ENCODE results near the gene CHERP. TPM values are rescaled to one million over a fixed set of nuclear protein-coding genes. Genes with fewer than 3 reads are reported as not detected.

Gene CHERP
- total and polyA plus RNA-seq, 2 experiments from 2014 or later: 31.6 to 41.2 TPM

- Histone ChIP-seq H3F3A (replicated peaks; ENCODE audit: low read depth) (peaks cover 10% of the 10 kb centered on the region; the same call in 1 of the 2 replicates), H3K4me3 (no peak overlapping the region), H4K20me1 (replicated peaks; ENCODE audit: insufficient read depth) (peaks cover 27% of the 10 kb centered on the region), H3K4me2 (no peak overlapping the region), H3K27me3 (ENCODE audit: insufficient read depth) (no peaks in the 10 kb centered on the region), H3K9me2 (ENCODE audit: insufficient read depth) (no peaks in the 10 kb centered on the region), H2AFZ (no peak overlapping the region), H3K36me3 (ENCODE audit: insufficient read depth) (no peaks in the 10 kb centered on the region; the same call in 1 of the 2 replicates), H3K27ac (ENCODE audit: low read depth) (no peak overlapping the region; the same call in 1 of the 2 replicates), H3K4me1 (ENCODE audit: insufficient read depth) (peaks cover 28% of the 10 kb centered on the region), H3K79me2 (replicated peaks; ENCODE audit: insufficient read depth) (peaks cover 89% of the 10 kb centered on the region)
- DNase-seq (ENCODE audit: low spot score): no peak
- H3K4me1 Mint-ChIP-seq: peaks cover 41% of the 10 kb centered on the region
- peak overlapping the region; percentile 90 for H3K27ac Mint-ChIP-seq
- no peak for TF ChIP-seq CREB1 (CRISPR knock-in tag; IDR thresholded peaks at IDR 0.05; ENCODE audit: low read depth)
- TF ChIP-seq, protein P1, sequence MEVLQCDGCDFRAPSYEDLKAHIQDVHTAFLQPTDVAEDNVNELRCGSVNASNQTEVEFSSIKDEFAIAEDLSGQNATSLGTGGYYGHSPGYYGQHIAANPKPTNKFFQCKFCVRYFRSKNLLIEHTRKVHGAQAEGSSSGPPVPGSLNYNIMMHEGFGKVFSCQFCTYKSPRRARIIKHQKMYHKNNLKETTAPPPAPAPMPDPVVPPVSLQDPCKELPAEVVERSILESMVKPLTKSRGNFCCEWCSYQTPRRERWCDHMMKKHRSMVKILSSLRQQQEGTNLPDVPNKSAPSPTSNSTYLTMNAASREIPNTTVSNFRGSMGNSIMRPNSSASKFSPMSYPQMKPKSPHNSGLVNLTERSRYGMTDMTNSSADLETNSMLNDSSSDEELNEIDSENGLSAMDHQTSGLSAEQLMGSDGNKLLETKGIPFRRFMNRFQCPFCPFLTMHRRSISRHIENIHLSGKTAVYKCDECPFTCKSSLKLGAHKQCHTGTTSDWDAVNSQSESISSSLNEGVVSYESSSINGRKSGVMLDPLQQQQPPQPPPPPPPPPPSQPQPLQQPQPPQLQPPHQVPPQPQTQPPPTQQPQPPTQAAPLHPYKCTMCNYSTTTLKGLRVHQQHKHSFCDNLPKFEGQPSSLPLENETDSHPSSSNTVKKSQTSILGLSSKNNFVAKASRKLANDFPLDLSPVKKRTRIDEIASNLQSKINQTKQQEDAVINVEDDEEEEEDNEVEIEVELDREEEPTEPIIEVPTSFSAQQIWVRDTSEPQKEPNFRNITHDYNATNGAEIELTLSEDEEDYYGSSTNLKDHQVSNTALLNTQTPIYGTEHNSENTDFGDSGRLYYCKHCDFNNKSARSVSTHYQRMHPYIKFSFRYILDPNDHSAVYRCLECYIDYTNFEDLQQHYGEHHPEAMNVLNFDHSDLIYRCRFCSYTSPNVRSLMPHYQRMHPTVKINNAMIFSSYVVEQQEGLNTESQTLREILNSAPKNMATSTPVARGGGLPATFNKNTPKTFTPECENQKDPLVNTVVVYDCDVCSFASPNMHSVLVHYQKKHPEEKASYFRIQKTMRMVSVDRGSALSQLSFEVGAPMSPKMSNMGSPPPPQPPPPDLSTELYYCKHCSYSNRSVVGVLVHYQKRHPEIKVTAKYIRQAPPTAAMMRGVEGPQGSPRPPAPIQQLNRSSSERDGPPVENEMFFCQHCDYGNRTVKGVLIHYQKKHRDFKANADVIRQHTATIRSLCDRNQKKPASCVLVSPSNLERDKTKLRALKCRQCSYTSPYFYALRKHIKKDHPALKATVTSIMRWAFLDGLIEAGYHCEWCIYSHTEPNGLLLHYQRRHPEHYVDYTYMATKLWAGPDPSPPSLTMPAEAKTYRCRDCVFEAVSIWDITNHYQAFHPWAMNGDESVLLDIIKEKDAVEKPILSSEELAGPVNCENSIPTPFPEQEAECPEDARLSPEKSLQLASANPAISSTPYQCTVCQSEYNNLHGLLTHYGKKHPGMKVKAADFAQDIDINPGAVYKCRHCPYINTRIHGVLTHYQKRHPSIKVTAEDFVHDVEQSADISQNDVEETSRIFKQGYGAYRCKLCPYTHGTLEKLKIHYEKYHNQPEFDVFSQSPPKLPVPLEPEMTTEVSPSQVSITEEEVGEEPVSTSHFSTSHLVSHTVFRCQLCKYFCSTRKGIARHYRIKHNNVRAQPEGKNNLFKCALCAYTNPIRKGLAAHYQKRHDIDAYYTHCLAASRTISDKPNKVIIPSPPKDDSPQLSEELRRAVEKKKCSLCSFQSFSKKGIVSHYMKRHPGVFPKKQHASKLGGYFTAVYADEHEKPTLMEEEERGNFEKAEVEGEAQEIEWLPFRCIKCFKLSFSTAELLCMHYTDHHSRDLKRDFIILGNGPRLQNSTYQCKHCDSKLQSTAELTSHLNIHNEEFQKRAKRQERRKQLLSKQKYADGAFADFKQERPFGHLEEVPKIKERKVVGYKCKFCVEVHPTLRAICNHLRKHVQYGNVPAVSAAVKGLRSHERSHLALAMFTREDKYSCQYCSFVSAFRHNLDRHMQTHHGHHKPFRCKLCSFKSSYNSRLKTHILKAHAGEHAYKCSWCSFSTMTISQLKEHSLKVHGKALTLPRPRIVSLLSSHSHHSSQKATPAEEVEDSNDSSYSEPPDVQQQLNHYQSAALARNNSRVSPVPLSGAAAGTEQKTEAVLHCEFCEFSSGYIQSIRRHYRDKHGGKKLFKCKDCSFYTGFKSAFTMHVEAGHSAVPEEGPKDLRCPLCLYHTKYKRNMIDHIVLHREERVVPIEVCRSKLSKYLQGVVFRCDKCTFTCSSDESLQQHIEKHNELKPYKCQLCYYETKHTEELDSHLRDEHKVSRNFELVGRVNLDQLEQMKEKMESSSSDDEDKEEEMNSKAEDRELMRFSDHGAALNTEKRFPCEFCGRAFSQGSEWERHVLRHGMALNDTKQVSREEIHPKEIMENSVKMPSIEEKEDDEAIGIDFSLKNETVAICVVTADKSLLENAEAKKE (CRISPR knock-in tag; IDR thresholded peaks at IDR 0.05): no peak
- TF ChIP-seq, protein P2, sequence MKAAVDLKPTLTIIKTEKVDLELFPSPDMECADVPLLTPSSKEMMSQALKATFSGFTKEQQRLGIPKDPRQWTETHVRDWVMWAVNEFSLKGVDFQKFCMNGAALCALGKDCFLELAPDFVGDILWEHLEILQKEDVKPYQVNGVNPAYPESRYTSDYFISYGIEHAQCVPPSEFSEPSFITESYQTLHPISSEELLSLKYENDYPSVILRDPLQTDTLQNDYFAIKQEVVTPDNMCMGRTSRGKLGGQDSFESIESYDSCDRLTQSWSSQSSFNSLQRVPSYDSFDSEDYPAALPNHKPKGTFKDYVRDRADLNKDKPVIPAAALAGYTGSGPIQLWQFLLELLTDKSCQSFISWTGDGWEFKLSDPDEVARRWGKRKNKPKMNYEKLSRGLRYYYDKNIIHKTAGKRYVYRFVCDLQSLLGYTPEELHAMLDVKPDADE (IDR thresholded peaks at IDR 0.05): no peak
- TF ChIP-seq, protein P3, sequence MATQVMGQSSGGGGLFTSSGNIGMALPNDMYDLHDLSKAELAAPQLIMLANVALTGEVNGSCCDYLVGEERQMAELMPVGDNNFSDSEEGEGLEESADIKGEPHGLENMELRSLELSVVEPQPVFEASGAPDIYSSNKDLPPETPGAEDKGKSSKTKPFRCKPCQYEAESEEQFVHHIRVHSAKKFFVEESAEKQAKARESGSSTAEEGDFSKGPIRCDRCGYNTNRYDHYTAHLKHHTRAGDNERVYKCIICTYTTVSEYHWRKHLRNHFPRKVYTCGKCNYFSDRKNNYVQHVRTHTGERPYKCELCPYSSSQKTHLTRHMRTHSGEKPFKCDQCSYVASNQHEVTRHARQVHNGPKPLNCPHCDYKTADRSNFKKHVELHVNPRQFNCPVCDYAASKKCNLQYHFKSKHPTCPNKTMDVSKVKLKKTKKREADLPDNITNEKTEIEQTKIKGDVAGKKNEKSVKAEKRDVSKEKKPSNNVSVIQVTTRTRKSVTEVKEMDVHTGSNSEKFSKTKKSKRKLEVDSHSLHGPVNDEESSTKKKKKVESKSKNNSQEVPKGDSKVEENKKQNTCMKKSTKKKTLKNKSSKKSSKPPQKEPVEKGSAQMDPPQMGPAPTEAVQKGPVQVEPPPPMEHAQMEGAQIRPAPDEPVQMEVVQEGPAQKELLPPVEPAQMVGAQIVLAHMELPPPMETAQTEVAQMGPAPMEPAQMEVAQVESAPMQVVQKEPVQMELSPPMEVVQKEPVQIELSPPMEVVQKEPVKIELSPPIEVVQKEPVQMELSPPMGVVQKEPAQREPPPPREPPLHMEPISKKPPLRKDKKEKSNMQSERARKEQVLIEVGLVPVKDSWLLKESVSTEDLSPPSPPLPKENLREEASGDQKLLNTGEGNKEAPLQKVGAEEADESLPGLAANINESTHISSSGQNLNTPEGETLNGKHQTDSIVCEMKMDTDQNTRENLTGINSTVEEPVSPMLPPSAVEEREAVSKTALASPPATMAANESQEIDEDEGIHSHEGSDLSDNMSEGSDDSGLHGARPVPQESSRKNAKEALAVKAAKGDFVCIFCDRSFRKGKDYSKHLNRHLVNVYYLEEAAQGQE (IDR thresholded peaks at IDR 0.05; ENCODE audit: unreplicated experiment): no peak
- H3K36me3 Mint-ChIP-seq (ENCODE audit: low read depth): peaks cover 6% of the 10 kb centered on the region; the same call in 2 of the 3 replicates
- no peak overlapping the region for H3K4me3 Mint-ChIP-seq
- peaks cover 2% of the 10 kb centered on the region for H3K27me3 Mint-ChIP-seq (ENCODE audit: insufficient read depth, low read depth, poor library complexity)
- no peak for ATAC-seq
- H3K9me3 Mint-ChIP-seq: no peaks in the 10 kb centered on the region
Observed at GRCh38 chr19:16581971-16582343, 39.7 kb upstream of the CHERP start.

Data from GM23338 (cell line).